OCI-LY1 (cell line): ENCODE results near the gene GJA1.

Experiments
- H2AFZ ChIP-seq: fragments of 200-600 bp; sonication (generic), shearing (Covaris generic); 2 replicates; pipeline ENCODE4 v1.6.0; 2014; ENCODE audit warnings: antibody characterized with exemption, mild to moderate bottlenecking, low read length
- H3F3A ChIP-seq: fragments of 200-600 bp; sonication (generic), shearing (Covaris generic); 2 replicates; pipeline ENCODE4 v1.6.0; 2014; ENCODE audit warnings: mild to moderate bottlenecking, antibody characterized with exemption, low read length, moderate library complexity; ENCODE audit not compliant: insufficient read depth
- H3K27ac ChIP-seq: fragments of 200-600 bp; sonication (generic); 2 replicates; pipeline ENCODE4 v1.5.1; 2014; ENCODE audit warnings: low read length, mixed run types, mild to moderate bottlenecking, low read depth; ENCODE audit not compliant: poor library complexity, severe bottlenecking
- H3K27me3 ChIP-seq: fragments of 200-600 bp; sonication (generic); 2 replicates; pipeline ENCODE4 v1.6.0; 2014; ENCODE audit warnings: antibody characterized with exemption, mild to moderate bottlenecking, low read length, moderate library complexity; ENCODE audit not compliant: insufficient read depth
- H3K36me3 ChIP-seq: fragments of 200-600 bp; sonication (generic); 2 replicates; pipeline ENCODE4 v1.6.1; 2014; ENCODE audit warnings: mild to moderate bottlenecking, antibody characterized with exemption, low read length, moderate library complexity, mixed read lengths; ENCODE audit not compliant: insufficient read depth
- H3K4me1 ChIP-seq: fragments of 200-600 bp; sonication (generic); 2 replicates; pipeline ENCODE4 v1.5.1; 2014; ENCODE audit warnings: mild to moderate bottlenecking, low read length, moderate library complexity; ENCODE audit not compliant: insufficient read depth, severe bottlenecking
- H3K4me2 ChIP-seq: fragments of 200-600 bp; sonication (generic), shearing (Covaris generic); 2 replicates; pipeline ENCODE4 v1.6.1; 2014; ENCODE audit warnings: low read length
- H3K4me3 ChIP-seq: fragments of 200-600 bp; sonication (generic); 2 replicates; pipeline ENCODE4 v1.5.1; 2014; ENCODE audit warnings: low read length, low read depth, mild to moderate bottlenecking, mixed read lengths; ENCODE audit not compliant: poor library complexity, severe bottlenecking
- H3K79me2 ChIP-seq: fragments of 200-600 bp; shearing (Covaris generic); 2 replicates; pipeline ENCODE4 v1.6.1; 2016; ENCODE audit warnings: mixed run types, low read length, mixed read lengths; ENCODE audit not compliant: insufficient read depth
- H3K9ac ChIP-seq: fragments of 200-600 bp; sonication (generic), shearing (Covaris generic); 2 replicates; pipeline ENCODE4 v1.6.1; 2014; ENCODE audit warnings: mild to moderate bottlenecking, low read length, mixed read lengths
- H3K9me2 ChIP-seq: fragments of 200-600 bp; sonication (generic), shearing (Covaris generic); 2 replicates; pipeline ENCODE4 v1.6.1; 2014; ENCODE audit warnings: low read depth, mild to moderate bottlenecking, low read length, mixed read lengths
- H3K9me3 ChIP-seq: fragments of 200-600 bp; shearing (Covaris generic); 2 replicates; pipeline ENCODE4 v1.6.1; 2014; ENCODE audit warnings: low read length, mixed read lengths
- H4K20me1 ChIP-seq: fragments of 200-600 bp; sonication (generic), shearing (Covaris generic); 2 replicates; pipeline ENCODE4 v1.6.0; 2016; ENCODE audit warnings: mild to moderate bottlenecking, low read length; ENCODE audit not compliant: insufficient read depth
- CTCF ChIP-seq: fragments of 200-600 bp; sonication (generic), shearing (Covaris generic); IDR thresholded peaks from 2 replicates; pipeline ENCODE4 v1.5.1; 2017; ENCODE audit warnings: mild to moderate bottlenecking, antibody characterized with exemption, low read length, moderate library complexity, mixed read lengths
- EZH2 ChIP-seq: fragments of 200-600 bp; sonication (generic), shearing (Covaris generic); IDR thresholded peaks from 2 replicates; pipeline ENCODE4 v1.8.0; 2017; ENCODE audit warnings: borderline replicate concordance, mixed run types, mild to moderate bottlenecking, antibody characterized with exemption, low read length, moderate library complexity, mixed read lengths

GJA1 gene

GRCh38 chr6:121482004-121482693 lies 46.7 kb downstream of the GJA1 start:
- no peak overlapping the region for H2AFZ ChIP-seq
- H3K36me3 ChIP-seq, result no peaks in the 10 kb centered on the region
- no peak overlapping the region for H3K4me3 ChIP-seq
- H3K9me3 ChIP-seq, result no peaks in the 10 kb centered on the region
- no peaks in the 10 kb centered on the region for H4K20me1 ChIP-seq
- H3K27me3 ChIP-seq, result no peaks in the 10 kb centered on the region
- TF ChIP-seq CTCF (no peak), EZH2 (no peak)
- no peak overlapping the region for H3K4me2 ChIP-seq
- no peak overlapping the region for H3K9ac ChIP-seq
- no peaks in the 10 kb centered on the region for H3K9me2 ChIP-seq
- no peaks in the 10 kb centered on the region for H3F3A ChIP-seq
- H3K27ac ChIP-seq, result no peak overlapping the region
- no peaks in the 10 kb centered on the region for H3K4me1 ChIP-seq
- no peaks in the 10 kb centered on the region for H3K79me2 ChIP-seq

- no peak for TF ChIP-seq EZH2
- TF ChIP-seq CTCF, result no peak
- Histone ChIP-seq H3K9ac (no peak overlapping the region), H3K4me1 (no peaks in the 10 kb centered on the region), H3K9me2 (no peaks in the 10 kb centered on the region), H3F3A (no peaks in the 10 kb centered on the region), H3K27me3 (no peaks in the 10 kb centered on the region), H3K79me2 (no peaks in the 10 kb centered on the region), H3K27ac (no peak overlapping the region), H3K9me3 (no peaks in the 10 kb centered on the region), H3K36me3 (no peaks in the 10 kb centered on the region), H4K20me1 (no peaks in the 10 kb centered on the region), H2AFZ (no peak overlapping the region), H3K4me2 (no peak overlapping the region), H3K4me3 (no peak overlapping the region)
These were observed 47.3 kb downstream of the GJA1 start for GRCh38 chr6:121482751-121483150.

GRCh38 chr6:121485359-121485811 lies 49.9 kb downstream of the GJA1 start:
- H3K9me2 ChIP-seq, result no peaks in the 10 kb centered on the region
- no peaks in the 10 kb centered on the region for H3K4me1 ChIP-seq
- H3K36me3 ChIP-seq, result no peaks in the 10 kb centered on the region
- no peak overlapping the region for H3K4me2 ChIP-seq
- no peak overlapping the region for H3K9ac ChIP-seq
- H2AFZ ChIP-seq, result no peak overlapping the region
- no peaks in the 10 kb centered on the region for H3K27me3 ChIP-seq
- TF ChIP-seq CTCF, result no peak
- no peak for TF ChIP-seq EZH2
- no peak overlapping the region for H3K27ac ChIP-seq
- no peaks in the 10 kb centered on the region for H4K20me1 ChIP-seq
- H3K4me3 ChIP-seq, result no peak overlapping the region
- no peaks in the 10 kb centered on the region for H3K9me3 ChIP-seq
- no peaks in the 10 kb centered on the region for H3F3A ChIP-seq
- no peaks in the 10 kb centered on the region for H3K79me2 ChIP-seq
